Fibroblast of lung (primary cell): Measurements from ENCODE around the gene PPP1R18. TPM values are rescaled to one million over a fixed set of nuclear protein-coding genes. Genes with fewer than 3 reads are reported as not detected.
A peak's percentile ranks its signal among the peaks of the same experiment; 100 is the strongest.

Source experiments
- DNase-seq, 2 donors: peaks; one replicate each; pipeline versions ENCODE4 v3.0.0 to v3.0.0-alpha.2; 2010; ENCODE audit warnings: low read depth in 2 of 2
- H2AFZ ChIP-seq: 2 replicates; pipeline ENCODE4 v1.5.1; 2012; ENCODE audit warnings: low read length, control low read depth, inconsistent platforms
- H3K27ac ChIP-seq: 2 replicates; pipeline ENCODE4 v1.5.1; 2011; ENCODE audit warnings: low read length, control low read depth; ENCODE audit not compliant: insufficient read depth
- H3K27me3 ChIP-seq: 2 replicates; pipeline ENCODE4 v1.5.1; 2011; ENCODE audit warnings: mild to moderate bottlenecking, low read length; ENCODE audit not compliant: control insufficient read depth, insufficient read depth
- H3K36me3 ChIP-seq: 2 replicates; pipeline ENCODE4 v1.5.1; 2011; ENCODE audit warnings: low read length; ENCODE audit not compliant: control insufficient read depth, insufficient read depth
- H3K4me1 ChIP-seq: 2 replicates; pipeline ENCODE4 v1.5.1; 2011; ENCODE audit warnings: low read length; ENCODE audit not compliant: control insufficient read depth, insufficient read depth; ENCODE audit errors: extremely low read depth
- H3K4me2 ChIP-seq: 2 replicates; pipeline ENCODE4 v1.5.1; 2011; ENCODE audit warnings: low read length, control low read depth; ENCODE audit not compliant: insufficient read depth; ENCODE audit errors: extremely low read depth
- H3K4me3 ChIP-seq, 4 experiments: fragments of 200-600 bp in 1 of 4; sonication (generic) in 1 of 4; replicated peaks in 1 of 4; 2 replicates each; pipeline ENCODE4 v1.5.1; 2011 to 2016; ENCODE audit warnings: low read length in 4 of 4, low read depth in 3 of 4, mild to moderate bottlenecking in 3 of 4, control low read depth in 2 of 4, inconsistent platforms in 1 of 4, mixed read lengths in 1 of 4; ENCODE audit not compliant: insufficient read depth in 1 of 4; ENCODE audit errors: control extremely low read depth in 1 of 4
- H3K79me2 ChIP-seq: 2 replicates; pipeline ENCODE4 v1.5.1; 2012; ENCODE audit warnings: mild to moderate bottlenecking, low read length, inconsistent platforms; ENCODE audit not compliant: control insufficient read depth, insufficient read depth
- H3K9ac ChIP-seq: 2 replicates; pipeline ENCODE4 v1.5.1; 2011; ENCODE audit warnings: mild to moderate bottlenecking, low read length, control low read depth; ENCODE audit not compliant: insufficient read depth
- H3K9me3 ChIP-seq: 2 replicates; pipeline ENCODE4 v1.5.1; 2012; ENCODE audit warnings: low read depth, low read length; ENCODE audit not compliant: control insufficient read depth, insufficient read depth
- H4K20me1 ChIP-seq: 2 replicates; pipeline ENCODE4 v1.5.1; 2011; ENCODE audit warnings: low read length; ENCODE audit not compliant: control insufficient read depth, insufficient read depth; ENCODE audit errors: extremely low read depth
- CTCF ChIP-seq, 2 donors: IDR thresholded peaks in 1 of 2; conservative IDR thresholded peaks in 1 of 2; 1 replicate in 1 of 2; 2 replicates in 1 of 2; pipeline ENCODE4 v1.5.1; 2011 to 2012; ENCODE audit warnings: low read length in 2 of 2, control low read depth in 1 of 2, inconsistent platforms in 1 of 2, low read depth in 1 of 2, mild to moderate bottlenecking in 1 of 2
- EZH2 ChIP-seq: IDR thresholded peaks from 2 replicates; pipeline ENCODE4 v1.5.1; 2012; ENCODE audit warnings: low read length, control low read depth, mild to moderate bottlenecking; ENCODE audit errors: missing control alignments
- polyA plus RNA-seq, 2 donors: library from polyadenylated mRNA; depleted of rRNA in 1 of 2; stranded (reverse) in 1 of 2; unstranded in 1 of 2; fragments of >200 nt; gene quantifications; 2 replicates each; pipeline ENCODE4 v1.2.1, GENCODE V29; 2011 to 2012; ENCODE audit warnings: missing spikeins in 1 of 2
- total RNA-seq: library from RNA; depleted of rRNA; stranded (reverse); fragments of >200 nt; gene quantifications from 2 replicates; pipeline ENCODE4 v1.2.1, GENCODE V29; 2014

Gene PPP1R18
- total and polyA plus RNA-seq, 2 donors (not counting 1 experiment from before 2014, with no cell fraction given): 63.4 to 92.6 TPM

GRCh38 chr6:30686908-30687658, 638 bp upstream of the PPP1R18 start:
- Histone ChIP-seq H3K9me3 (no peaks in the 10 kb centered on the region), H3K4me2 (peak overlapping the region; percentile 100), H3K4me3 (peak overlapping the region; percentile 79 to 95 (median 88)), H3K36me3 (peaks cover 10% of the 10 kb centered on the region), H3K27ac (peak overlapping the region; percentile 99), H3K79me2 (peaks cover 75% of the 10 kb centered on the region), H2AFZ (no peak overlapping the region), H3K27me3 (no peaks in the 10 kb centered on the region), H3K4me1 (peaks cover 27% of the 10 kb centered on the region), H4K20me1 (no peaks in the 10 kb centered on the region), H3K9ac (peak overlapping the region; percentile 97)
- no peak for TF ChIP-seq CTCF (conservative IDR thresholded peaks at IDR 0.05 in 1 of 2, IDR thresholded peaks at IDR 0.05 in 1 of 2; ENCODE audit: low read depth in 1 of 2, low read length in 2 of 2)
- no peak for TF ChIP-seq EZH2
- peak; percentile 97 to 98 for DNase-seq

GRCh38 chr6:30685157-30686008, 1.1 kb downstream of the PPP1R18 start:
- Histone ChIP-seq H3K79me2 (peaks cover 92% of the 10 kb centered on the region), H3K9me3 (no peaks in the 10 kb centered on the region), H3K27me3 (no peaks in the 10 kb centered on the region), H3K27ac (peak overlapping the region; percentile 99), H3K36me3 (peaks cover 10% of the 10 kb centered on the region), H2AFZ (no peak overlapping the region), H3K4me2 (peak overlapping the region; percentile 98), H3K9ac (peak overlapping the region; percentile 63), H3K4me1 (peaks cover 26% of the 10 kb centered on the region), H4K20me1 (no peaks in the 10 kb centered on the region), H3K4me3 (peak overlapping the region; percentile 80 to 95 (median 92))
- peak in 1 of 2 donors; percentile 34 for DNase-seq
- TF ChIP-seq EZH2: no peak
- peak in 1 of 2 donors; percentile 39 for TF ChIP-seq CTCF (conservative IDR thresholded peaks at IDR 0.05 in 1 of 2, IDR thresholded peaks at IDR 0.05 in 1 of 2; ENCODE audit: low read depth in 1 of 2, low read length in 2 of 2)
